Muscle of back (tissue), 11 donors: ENCODE data around the gene CPLX1. TPM values are rescaled to one million over a fixed set of nuclear protein-coding genes. Genes with fewer than 3 reads are reported as not detected.
"Not testable (repeated sequence)": the region's sequence is repeated elsewhere in the genome, so short reads cannot be mapped to it uniquely, and the experiment has no call there.

Experiments
- DNase-seq, 3 donors: peaks; one replicate each; pipeline versions ENCODE4 v3.0.0 to v3.0.0-alpha.2; 2013
- polyA plus RNA-seq, 10 donors: library from polyadenylated mRNA; unstranded; fragments of 120-200 nt; gene quantifications; one replicate each; pipeline ENCODE4 v1.2.1, GENCODE V29; 2013; ENCODE audit not compliant: insufficient read length in 10 of 10

The CPLX1 gene
- polyA plus RNA-seq, 10 donors: 0.19 to 0.74 (median 0.29) TPM

DNA sequence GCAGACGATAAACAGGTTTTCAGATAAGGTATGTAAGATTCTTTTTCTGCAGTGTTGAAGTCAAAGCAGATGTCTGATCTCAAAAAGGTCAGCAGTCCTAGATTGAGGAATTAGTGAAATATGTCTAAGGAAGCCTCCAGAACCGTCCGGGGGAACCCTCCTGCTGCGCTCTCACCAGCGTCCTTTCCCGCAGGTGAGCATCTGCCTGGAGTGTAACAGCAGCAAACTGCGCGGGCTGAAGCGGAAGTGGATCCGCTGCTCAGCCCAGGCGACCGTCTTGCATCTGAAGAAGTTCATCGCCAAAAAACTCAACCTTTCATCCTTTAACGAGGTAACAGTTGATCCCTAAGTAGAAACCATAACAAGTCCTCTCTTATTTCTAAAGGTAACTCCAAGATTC lies 64.8 kb downstream of the CPLX1 start:
- no peak for DNase-seq

DNA sequence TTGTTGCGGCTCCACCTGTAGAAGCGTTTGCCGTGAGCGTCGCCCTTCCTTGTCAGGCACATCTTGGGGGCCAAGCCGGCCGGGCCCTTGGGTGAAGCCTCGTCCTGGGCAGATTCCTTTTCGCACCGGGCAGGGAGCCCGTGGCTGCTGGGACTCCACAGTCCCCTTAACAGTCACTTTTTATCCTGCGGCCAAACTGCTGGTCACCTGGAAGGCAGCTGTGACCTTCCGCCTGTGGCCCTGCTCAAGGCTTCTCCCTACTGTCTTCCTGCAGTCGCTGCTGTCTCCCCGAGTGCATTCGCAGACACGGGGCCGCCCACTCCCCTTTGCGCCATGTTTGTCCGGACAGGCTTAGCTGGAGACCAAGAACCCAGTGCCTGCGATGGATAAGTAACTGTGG lies 65.3 kb downstream of the CPLX1 start:
- no peak for DNase-seq

DNA sequence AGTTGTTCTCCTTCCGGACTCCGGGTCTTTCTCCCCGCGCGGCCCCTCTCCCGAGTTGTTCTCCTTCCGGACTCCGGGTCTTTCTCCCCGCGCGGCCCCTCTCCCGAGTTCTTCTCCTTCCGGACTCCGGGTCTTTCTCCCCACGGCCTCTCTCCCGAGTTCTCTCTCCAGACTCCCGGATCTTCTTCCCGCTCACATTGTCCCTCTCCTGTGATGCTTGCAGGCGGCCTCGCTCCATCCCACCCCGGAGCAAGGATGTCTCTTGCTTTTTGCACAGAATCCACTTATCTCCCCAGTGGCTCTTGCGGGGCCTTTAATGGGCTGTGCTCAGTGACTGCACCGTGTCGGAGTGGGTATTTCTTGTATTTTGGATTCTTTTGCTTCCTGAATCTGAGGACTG lies 66.1 kb downstream of the CPLX1 start:
- DNase-seq: not testable (repeated sequence)

DNA sequence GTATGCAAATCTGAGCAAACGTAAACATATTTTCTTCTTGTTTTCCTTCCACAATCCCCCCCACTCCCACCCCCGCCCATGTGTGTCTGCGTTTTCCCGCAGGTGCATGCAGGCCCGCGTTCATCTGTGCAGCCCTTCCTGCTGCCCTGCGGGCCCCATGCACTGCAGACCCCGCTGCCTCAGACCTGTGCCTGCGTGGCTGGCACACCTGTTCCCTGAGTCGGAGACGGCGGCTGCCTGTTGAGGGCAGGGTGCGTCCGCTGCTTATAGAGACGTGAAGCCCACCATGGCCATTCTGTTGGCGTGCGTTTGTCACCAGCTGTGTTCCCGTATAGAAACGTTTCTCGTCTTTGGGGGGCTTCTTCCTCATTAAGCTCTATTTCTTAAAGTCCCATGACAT lies 68.8 kb downstream of the CPLX1 start:
- no peak for DNase-seq

DNA sequence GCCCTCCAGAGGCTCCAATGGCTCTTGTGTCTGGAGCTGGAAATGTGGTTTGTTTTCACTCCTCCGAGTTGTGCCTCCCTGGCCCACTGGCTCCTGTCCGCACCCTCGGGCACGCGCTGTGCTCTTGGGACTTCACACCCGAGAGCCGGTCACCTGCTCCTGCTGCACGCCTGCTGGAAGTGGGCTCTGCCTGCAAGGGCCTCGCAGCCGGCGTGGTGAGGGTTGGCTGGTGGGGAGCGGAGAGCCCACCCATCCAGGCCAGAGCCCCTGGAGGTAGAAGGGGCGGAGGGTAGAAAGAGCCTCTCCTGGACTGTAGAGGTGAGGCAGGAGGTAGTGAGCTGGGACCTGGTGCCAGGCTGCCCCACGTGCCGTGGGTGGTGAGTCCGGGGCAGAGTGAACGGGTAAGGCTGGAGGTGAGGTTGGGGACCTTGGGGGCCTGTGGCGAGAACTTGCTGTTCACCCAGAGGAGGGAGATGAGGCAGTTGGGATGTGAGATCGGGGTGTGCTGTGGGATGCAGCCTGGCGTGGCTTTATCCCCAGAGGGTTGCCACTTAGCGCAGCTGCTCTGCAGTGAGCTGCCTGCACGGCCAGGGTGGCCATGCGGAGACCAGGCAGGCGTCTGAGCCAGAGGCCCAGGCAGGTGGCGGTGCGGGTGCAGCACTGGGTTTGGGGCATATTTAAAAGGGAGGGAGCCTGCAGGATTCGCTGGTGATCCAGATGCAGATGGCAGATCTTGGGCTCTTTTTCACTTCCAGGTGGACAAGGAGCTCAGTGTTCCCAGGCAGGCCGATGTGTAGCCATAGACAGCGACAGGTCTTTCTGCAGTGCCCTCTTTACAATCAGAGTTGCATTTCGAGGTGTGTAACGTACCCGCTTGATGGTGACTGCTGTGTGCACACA lies 71.5 kb downstream of the CPLX1 start:
- DNase-seq: no peak

DNA sequence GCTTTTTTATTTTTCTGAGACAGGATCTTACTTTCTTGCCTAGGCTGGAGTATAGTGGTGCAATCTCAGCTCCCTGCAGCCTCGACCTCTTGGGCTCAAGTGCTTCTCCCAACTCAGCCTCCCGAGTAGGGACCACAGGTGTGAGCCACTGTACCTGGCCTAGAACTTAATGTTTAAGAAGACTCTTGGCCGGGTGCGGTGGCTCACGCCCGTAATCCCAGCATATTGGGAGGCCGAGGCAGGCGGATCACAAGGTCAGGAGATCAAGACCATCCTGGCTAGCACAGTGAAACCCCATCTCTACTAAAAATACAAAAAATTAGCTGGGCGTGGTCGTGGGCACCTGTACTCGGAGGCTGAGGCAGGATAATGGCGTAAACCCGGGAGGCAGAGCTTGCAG lies 72.7 kb downstream of the CPLX1 start:
- not testable (repeated sequence) for DNase-seq

DNA sequence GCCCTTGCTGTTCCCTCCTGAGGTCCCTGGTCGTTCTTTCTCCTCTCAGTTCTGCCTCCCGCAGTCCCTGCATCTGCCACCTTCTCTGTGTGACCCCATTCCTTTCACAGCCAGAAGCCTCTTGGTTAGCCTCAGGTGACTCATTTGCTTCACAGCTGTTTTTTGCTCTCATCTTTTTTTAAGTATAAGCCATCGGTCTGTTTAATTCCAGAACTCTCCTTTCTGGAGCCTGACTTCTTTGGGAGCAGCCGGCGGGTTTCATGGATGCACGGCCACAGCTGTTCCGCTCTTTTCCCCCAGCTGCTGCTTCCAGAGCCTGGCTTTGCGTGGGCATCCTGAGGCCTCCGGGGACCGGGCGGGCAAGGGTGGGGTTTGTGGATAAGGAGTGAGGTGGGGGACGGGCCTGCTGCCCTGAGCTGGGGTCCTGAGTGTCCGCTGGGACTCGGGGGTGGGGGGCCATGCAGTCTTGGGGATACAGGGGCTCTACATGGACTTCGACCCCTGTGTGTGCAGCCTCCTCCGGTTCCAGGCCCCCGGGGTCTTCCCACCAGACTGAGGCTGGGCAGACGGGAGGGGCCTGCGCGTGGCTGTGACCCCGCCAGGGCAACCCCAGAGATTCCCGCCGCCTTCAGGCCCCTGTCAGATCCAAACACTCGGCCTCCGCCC lies 73.6 kb downstream of the CPLX1 start:
- DNase-seq: peak in 1 of 3 donors; percentile 52

DNA sequence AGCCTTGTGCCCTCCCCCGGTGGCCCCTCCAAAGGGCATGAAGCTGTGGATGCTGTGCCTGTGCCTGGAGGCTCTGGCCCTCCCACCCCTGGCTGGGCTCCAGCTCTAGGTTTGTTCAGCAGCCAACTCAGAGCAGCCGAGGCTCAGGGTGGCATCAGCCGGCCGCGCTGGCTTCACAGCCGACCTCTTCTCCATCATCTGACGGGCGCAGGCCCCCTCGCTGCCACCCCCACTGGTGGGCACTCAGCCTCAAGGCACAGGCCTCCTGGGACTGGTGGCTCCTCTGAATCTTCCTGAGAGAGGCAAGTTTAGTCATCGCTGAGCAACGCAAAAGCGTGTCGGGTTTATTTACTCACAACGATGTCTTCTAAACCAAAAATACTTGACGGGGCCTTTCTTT lies 74.3 kb downstream of the CPLX1 start:
- peak in 1 of 3 donors; percentile 51 for DNase-seq

DNA sequence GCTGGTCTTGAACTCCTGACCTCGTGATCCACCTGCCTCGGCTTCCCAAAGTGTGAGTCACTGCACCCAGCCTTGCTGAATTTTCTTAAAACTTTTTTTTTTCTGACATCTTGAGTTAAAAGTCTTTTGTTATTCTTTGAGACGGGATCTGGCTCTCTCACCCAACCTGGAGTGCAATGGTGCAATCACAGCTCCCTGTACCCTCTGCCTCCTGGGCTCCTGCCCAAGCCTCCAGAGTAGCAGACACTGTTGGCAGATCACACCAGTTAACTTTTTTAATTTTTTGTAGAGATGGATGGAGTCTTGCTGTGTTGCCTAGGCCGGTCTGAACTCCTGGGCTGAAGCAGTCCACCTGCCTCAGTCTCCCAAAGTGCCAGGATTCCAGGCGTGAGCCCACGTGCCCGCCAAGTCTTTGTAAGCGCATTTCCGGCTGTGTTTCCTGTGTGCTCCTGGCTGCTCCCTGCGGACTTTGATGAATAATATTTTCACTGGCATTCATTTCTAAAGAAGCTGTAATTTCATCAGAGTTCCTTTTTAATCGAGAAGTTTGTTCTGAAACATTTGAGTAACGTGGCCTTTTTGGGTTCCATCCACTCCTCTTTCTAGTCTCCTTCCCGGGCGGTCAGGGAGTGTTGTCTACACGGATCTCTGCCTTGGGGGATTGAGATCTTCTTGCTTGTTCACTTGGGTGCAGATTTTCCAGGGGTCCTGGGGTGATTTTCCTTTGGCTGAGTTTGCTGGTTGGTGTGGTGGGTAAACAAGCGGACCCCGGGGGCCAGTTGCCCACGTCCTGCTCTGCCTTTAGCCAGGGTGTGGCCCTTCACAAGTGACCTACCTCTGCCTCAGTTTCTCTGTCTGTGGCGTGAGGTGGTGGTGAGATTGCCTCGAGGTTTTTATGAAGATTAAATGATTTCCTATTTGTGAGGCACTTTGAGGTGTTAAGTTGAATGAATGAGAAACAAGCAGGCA lies 75.9 kb downstream of the CPLX1 start:
- no peak for DNase-seq

DNA sequence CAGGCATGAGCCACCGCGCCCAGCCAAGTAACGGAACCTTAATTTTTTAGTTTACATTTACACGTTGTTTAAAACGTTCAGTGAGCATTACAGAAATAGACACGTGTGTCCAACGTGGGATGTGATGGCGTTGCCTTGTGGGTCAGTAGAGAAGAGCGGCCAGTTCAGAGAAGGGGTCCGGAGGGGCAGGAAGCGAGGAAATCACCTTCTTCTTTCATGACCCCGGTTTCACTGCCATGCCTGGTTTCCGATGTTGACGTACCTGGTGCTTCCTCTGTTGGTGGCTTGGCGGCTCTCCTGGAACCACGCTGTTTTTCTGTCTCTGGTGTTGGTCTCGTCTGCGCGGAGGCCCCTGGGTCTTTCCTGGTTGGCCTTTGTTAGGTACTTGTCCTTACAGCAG lies 77.5 kb downstream of the CPLX1 start:
- DNase-seq: no peak

DNA sequence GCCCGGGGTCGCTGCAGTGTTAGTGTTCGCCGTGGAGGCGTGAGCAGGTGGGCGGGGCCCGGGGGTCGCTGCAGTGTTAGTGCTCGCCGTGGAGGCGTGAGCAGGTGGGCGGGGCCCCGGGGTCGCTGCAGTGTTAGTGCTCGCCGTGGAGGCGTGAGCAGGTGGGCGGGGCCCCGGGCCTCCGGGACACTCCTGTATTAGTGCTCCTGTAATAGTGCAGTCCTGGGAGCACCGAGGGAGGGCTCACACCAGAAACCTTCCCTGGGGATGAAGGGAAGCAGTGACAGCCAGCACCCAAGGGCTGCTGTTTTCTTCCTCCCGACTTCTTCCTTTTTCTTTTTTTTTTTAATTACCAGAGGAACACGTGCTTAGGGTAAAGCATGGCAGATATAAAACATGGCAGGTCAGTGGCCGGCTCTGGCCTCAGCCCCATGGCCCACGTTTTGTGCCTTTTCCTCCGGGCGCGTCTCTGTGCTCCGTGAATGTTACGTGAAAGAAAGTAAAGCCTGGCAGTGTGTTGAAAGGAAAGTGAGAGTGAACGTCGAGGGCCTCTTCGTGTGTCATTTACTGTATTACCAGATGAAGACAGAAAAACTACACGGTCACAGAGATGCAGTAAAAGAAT lies 78.3 kb downstream of the CPLX1 start:
- no peak for DNase-seq

DNA sequence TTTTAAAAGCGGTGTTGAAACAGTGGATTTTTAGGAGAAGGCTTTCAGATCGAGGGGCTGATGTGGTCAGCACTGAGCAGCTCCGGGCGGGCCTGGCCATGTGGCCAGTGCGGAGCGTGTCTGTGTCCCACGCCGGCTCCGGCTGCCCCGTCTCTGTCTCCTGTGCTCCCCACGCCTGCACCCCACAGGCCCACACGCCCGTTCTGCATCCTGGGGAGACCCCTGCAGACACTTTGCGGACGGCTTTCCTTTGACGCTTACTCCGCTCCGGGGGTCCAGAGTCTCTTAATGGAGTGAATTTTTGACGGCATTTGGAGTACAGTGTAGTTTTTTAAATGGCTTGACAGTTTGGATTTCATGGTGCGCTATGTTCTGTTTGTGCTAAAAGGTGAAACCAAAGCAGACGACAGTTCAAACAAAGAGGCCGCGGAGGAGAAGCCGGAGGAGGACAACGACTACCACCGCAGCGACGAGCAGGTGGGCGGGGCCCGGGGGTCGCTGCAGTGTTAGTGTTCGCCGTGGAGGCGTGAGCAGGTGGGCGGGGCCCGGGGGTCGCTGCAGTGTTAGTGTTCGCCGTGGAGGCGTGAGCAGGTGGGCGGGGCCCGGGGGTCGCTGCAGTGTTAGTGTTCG lies 81.6 kb downstream of the CPLX1 start:
- DNase-seq: no peak

DNA sequence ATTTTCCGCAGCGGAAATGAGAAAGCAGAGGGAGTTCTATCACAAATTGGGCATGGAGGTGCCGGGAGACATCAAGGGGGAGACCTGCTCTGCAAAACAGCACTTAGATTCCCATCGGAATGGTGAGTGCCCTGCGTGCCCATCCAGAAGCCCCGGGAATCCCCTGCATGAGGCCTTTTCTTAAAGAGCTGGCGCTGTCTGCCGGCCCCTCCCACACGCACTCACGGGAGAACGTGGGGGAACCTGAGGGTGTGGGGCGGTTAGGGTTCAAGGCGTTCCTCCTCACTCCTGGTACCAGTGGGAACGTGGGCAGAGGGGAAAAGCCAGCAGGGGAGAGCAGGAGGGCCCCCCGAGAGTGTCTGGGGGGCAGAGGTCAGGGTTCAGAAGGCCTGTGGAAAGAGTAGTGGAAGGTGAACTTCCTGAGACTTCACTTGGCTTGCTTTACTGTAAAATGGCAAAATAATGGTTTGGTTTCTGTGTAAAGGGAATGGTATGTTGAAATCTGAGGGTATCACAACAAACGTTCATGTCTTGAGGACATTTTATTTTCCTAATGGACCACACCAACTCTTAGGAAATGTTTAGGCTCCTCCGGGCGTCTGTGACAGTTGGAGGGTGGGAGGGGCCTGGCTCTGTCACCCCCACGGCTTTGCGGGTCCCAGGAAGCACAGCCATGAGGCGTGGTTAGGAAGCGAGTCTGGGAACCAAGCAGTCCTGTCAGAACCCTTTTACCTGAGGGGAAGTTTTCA lies 82.3 kb downstream of the CPLX1 start:
- DNase-seq: no peak

DNA sequence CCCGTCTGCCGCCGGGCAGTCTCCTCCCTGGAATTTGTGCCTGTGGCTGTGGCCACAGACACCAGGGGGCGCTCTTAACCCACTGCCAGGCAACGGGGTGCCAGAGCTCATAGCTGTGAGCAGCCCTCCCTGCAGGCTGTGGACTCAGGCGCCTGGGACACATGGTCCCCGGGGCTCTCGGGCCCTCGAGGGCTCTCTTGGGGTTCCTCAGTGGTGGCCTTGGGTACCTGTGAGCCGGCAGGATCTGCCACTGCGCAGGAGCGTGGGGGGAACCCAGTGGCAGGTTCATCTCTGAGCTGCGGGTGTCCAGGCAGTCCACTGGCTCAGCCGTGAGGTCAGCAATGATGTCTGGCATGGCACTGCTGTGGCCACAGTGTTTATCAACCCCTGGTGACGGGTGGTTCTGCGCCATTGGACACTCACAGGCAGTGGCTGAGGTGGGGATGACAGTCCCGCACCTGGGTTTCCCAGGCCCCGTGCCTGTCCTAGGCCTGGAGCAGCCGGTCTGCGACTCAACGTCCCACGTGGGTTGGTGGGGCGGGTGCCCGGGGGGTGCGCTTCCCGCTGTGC lies 83.1 kb downstream of the CPLX1 start:
- DNase-seq: peak in 2 of 3 donors; percentile 52 to 66

DNA sequence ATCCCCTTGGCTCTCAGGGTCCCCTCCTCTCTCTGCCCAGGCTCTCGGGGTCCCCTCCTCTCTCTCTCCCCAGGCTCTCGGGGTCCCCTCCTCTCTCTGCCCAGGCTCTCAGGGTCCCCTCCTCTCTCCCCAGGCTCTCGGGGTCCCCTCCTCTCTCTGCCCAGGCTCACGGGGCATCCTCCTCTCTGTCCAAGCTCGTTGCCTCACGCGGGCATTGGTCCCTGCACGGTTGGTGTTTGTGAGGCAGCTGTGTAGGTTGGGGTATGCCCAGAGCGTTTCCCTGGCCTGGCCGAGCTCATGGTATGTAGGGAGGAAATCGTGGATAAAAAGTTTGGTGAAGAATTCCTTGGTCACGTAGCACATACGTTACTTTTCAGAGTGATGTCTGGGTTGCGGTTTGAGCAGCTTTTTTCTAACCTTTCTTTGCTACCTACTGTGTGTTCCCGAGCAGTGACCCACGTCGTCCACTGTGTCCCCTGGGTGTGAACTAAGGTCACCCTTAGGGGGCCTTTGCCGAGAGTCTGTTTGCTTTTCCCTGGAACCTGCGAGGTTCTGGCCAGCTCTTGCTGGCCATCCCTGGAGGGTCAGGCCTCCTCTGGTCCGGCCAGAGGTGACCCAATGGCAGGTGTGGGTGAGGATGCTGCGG lies 83.7 kb downstream of the CPLX1 start:
- no peak for DNase-seq

DNA sequence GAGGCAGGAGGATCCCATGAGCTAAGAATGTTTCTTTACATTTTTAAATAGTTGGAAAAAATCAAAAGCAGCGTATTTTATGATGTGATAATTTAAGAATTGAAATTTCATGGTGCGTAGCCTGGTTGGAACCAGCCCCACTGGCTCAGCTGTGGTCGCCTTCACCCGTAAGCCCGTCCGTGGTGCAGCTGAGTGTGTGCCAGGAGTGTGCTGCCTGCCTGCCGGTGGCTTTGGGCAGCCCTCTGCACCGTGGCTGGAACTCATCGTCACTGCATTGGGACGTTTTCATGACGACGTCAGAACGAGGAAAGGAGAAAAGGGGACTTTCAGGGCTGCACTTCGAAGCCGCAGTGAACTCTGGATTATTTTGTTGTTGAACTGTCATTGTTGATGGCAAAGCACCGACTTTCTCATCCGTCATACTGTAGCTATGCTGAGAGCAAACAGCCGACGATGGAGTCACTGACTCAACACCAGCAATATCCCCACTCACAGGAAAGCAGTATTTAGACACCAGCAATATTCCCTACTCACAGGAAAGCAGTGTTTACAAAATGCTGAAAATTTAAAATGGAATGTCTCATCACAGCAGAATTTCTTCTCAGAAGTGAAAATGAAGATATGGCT lies 85.2 kb downstream of the CPLX1 start:
- DNase-seq: no peak

DNA sequence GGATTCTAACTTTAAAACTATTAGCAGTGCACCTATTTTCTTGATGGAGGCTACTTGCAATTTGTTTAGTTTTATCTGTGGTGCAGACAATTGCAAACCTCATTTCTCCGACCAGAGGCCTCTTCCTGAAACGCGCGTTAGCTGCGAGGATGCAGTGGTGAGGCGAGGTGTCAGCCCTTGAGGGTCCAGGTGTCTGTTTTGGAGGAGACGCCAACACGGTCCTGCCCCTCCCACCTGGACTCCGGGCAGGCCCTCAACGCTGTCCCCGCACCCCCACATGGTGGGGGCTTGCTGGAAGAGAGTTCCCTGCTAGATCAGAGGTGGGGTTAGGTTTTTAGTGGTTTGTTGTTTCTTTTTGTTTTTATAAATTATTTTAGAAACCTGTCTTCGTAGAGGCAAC lies 85.9 kb downstream of the CPLX1 start:
- DNase-seq: no peak

DNA sequence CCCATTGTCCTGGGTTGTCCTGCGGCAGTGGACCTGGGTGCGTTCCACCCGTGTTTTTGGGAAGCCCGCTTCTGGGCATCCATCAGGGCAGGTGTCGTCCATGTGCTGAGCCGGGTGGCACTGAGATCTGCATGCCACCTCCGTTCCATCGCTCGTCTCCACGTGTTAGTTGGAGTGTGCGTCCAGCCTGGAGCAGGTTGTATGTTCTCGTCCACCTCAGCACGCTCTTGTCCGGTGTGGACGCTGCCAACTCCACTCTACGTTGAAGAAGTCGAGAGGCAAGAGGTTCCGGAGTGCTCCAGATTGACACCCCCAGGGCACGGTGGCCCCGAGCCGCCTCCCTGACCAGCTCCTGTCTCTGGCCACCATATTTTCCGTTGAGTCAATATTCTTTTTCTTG lies 86.4 kb downstream of the CPLX1 start:
- DNase-seq: no peak

DNA sequence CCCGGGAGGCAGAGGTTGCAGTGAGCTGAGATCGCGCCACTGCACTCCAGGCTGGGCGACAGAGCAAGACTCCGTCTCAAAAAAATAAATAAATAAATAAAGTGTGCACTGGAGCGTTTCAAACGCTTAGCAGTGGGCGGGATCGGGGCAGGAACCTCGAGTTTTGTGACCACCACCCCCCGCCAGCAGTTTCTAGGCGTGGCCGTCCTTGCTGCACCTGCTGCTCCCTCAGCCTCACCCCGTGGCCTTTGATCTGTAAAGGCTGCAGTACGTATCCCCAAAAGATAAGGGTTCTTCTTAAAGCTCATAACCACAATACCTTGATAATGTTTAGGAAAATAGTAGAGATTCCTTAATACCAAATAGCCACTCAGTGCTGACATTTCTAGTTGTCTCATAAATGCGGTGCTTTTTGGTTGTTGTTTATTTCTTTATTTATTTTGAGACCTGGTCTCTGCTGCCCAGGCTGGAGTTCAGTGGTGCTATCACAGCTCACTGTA lies 87.1 kb downstream of the CPLX1 start:
- no peak for DNase-seq
